Neural crest cell (in vitro differentiated cells): Measurements from ENCODE around the gene GAN. TPM values are rescaled to one million over a fixed set of nuclear protein-coding genes. Genes with fewer than 3 reads are reported as not detected.

Experiments used
- DNase-seq: peaks from one replicate; pipeline ENCODE4 v3.0.0; 2021; ENCODE audit warnings: low read depth, mixed read lengths, low spot score
- H3K27ac Mint-ChIP-seq: one replicate; pipeline ENCODE4 v1.8.0; 2021; ENCODE audit warnings: mild to moderate bottlenecking, mixed read lengths; ENCODE audit not compliant: unreplicated experiment
- H3K27me3 Mint-ChIP-seq: 2 replicates; pipeline ENCODE4 v1.8.0; 2021; ENCODE audit warnings: low read depth, mild to moderate bottlenecking, mixed read lengths
- H3K36me3 Mint-ChIP-seq: 2 replicates; pipeline ENCODE4 v1.8.0; 2021; ENCODE audit warnings: low read depth, mild to moderate bottlenecking, mixed read lengths
- H3K4me1 Mint-ChIP-seq: 2 replicates; pipeline ENCODE4 v1.8.0; 2021; ENCODE audit warnings: mixed read lengths
- H3K4me3 Mint-ChIP-seq: one replicate; pipeline ENCODE4 v1.8.0; 2021; ENCODE audit warnings: mild to moderate bottlenecking, mixed read lengths
- H3K9me3 Mint-ChIP-seq: 2 replicates; pipeline ENCODE4 v1.8.0; 2021; ENCODE audit warnings: mixed read lengths
- CTCF ChIP-seq: fragments of 200-600 bp; sonication (generic); conservative IDR thresholded peaks from 2 replicates; pipeline ENCODE4 v1.5.0; 2021; ENCODE audit warnings: antibody characterized with exemption, mild to moderate bottlenecking
- total RNA-seq: library from RNA; stranded (reverse); gene quantifications from 2 replicates; pipeline ENCODE4 v1.2.1, GENCODE V29; 2021

Gene GAN
- total RNA-seq, 1 donor from 2014 or later, result 16.1 TPM

GRCh38 chr16:81397058-81397878, 82.5 kb downstream of the GAN start:
- Mint-ChIP-seq H3K27me3 (no peaks in the 10 kb centered on the region), H3K36me3 (peaks cover 6% of the 10 kb centered on the region), H3K4me1 (peaks cover 8% of the 10 kb centered on the region), H3K27ac (no peak overlapping the region), H3K9me3 (no peaks in the 10 kb centered on the region), H3K4me3 (no peak overlapping the region)
- no peak for DNase-seq
- no peak for TF ChIP-seq CTCF

GRCh38 chr16:81397879-81398520, 83.2 kb downstream of the GAN start:
- no peak for DNase-seq
- Mint-ChIP-seq H3K27ac (no peak overlapping the region), H3K27me3 (no peaks in the 10 kb centered on the region), H3K9me3 (no peaks in the 10 kb centered on the region), H3K4me1 (peaks cover 8% of the 10 kb centered on the region), H3K36me3 (peaks cover 6% of the 10 kb centered on the region), H3K4me3 (no peak overlapping the region)
- no peak for TF ChIP-seq CTCF

GRCh38 chr16:81399909-81400308, 85.1 kb downstream of the GAN start:
- Mint-ChIP-seq H3K27ac (no peak overlapping the region), H3K36me3 (peaks cover 2% of the 10 kb centered on the region), H3K9me3 (no peaks in the 10 kb centered on the region), H3K4me3 (no peak overlapping the region), H3K27me3 (peaks cover 6% of the 10 kb centered on the region), H3K4me1 (peaks cover 11% of the 10 kb centered on the region)
- no peak for TF ChIP-seq CTCF
- DNase-seq, result no peak

DNA sequence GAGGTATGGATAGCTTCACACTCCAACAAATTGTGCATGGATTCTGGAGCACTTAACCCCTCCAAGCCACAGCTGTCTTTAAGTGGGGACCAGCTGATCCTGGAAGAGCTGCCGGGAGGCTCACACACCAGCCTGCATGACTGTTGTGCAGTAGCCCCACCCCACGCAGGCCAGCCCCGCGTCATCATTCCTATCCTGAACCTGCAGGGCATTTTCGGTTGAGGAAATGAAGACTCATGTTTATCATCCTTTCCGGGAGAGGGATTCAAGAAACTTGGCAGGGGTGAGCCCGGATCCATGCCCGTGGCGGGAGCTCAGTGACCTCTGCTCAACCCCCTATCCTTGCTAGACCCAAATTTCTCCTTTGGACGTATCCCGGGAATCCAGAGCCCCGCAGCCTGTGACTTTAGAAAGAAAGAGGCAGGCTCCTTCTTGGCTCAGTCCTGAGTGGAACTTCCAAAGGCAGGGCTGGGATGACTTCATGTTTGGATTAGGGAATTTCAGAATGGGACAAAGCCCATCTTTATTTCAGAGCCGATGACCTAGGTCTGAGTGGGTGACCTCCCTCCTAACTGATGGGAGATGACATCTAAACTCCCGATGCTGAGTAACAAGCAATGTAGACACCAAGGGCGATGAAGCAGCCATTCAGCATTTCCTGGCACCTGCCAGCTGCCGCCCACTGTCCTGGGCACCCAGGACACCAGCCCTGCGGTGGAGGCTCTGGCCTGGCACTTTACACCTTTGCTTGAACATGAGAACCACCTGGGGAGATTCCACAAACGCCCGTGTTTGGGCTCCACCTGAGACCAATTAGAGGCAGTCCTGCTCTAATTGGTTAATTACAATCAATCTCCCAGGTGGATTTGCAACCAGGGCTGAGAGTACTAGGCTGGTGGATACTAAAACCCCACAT, 86.5 kb downstream of the GAN start:
- DNase-seq, result no peak
- Mint-ChIP-seq H3K4me1 (peaks cover 11% of the 10 kb centered on the region), H3K4me3 (peak overlapping the region; percentile 57), H3K9me3 (no peaks in the 10 kb centered on the region), H3K27me3 (peaks cover 9% of the 10 kb centered on the region), H3K36me3 (peaks cover 2% of the 10 kb centered on the region), H3K27ac (no peak overlapping the region)
- TF ChIP-seq CTCF, result no peak

GRCh38 chr16:81403208-81403600, 88.4 kb downstream of the GAN start:
- no peak overlapping the region for H3K4me3 Mint-ChIP-seq
- peaks cover 11% of the 10 kb centered on the region for H3K4me1 Mint-ChIP-seq
- peaks cover 12% of the 10 kb centered on the region for H3K27me3 Mint-ChIP-seq
- no peaks in the 10 kb centered on the region for H3K9me3 Mint-ChIP-seq
- H3K36me3 Mint-ChIP-seq, result peaks cover 2% of the 10 kb centered on the region
- H3K27ac Mint-ChIP-seq, result no peak overlapping the region
- TF ChIP-seq CTCF, result no peak
- no peak for DNase-seq
